IMR-90 (cell line): ENCODE data around the gene SDHB.

Source experiments
- CEBPB ChIP-seq: IDR thresholded peaks from 2 replicates; pipeline ENCODE4 v1.6.1; 2012; ENCODE audit warnings: low read depth, low read length, improper control_type of control experiment
- CTCF ChIP-seq: conservative IDR thresholded peaks from 2 replicates; pipeline ENCODE4 v1.5.1; 2012; ENCODE audit warnings: mild to moderate bottlenecking, low read depth, low read length, improper control_type of control experiment
- POLR2A ChIP-seq: IDR thresholded peaks from 2 replicates; pipeline ENCODE4 v1.6.1; 2012; ENCODE audit warnings: mild to moderate bottlenecking, low read depth, low read length

GRCh38 chr1:17045150-17045549 is 8.7 kb downstream of the SDHB start:
- TF ChIP-seq CTCF (no peak), CEBPB (no peak), POLR2A (no peak)
